Gastrocnemius medialis (tissue), 4 donors: Measurements from ENCODE around the gene MACC1.

Experiments used
- POLR2A ChIP-seq, 2 donors: fragments of 450-650 bp; IDR thresholded peaks; one replicate each; pipeline ENCODE4 v1.6.1; 2017; ENCODE audit warnings: antibody characterized with exemption in 2 of 2, mild to moderate bottlenecking in 2 of 2, moderate library complexity in 2 of 2
- TF ChIP-seq, protein P1 (sequence below), 5 experiments: fragments of 450-650 bp in 3 of 5; fragments of 200-600 bp in 2 of 5; sonication (generic) in 2 of 5; IDR thresholded peaks in 4 of 5; conservative IDR thresholded peaks in 1 of 5; 1 replicate in 4 of 5; 2 replicates in 1 of 5; pipeline ENCODE4 v1.5.1; 2016 to 2019; ENCODE audit warnings: antibody characterized with exemption in 5 of 5, mild to moderate bottlenecking in 3 of 5, moderate library complexity in 3 of 5

DNA sequence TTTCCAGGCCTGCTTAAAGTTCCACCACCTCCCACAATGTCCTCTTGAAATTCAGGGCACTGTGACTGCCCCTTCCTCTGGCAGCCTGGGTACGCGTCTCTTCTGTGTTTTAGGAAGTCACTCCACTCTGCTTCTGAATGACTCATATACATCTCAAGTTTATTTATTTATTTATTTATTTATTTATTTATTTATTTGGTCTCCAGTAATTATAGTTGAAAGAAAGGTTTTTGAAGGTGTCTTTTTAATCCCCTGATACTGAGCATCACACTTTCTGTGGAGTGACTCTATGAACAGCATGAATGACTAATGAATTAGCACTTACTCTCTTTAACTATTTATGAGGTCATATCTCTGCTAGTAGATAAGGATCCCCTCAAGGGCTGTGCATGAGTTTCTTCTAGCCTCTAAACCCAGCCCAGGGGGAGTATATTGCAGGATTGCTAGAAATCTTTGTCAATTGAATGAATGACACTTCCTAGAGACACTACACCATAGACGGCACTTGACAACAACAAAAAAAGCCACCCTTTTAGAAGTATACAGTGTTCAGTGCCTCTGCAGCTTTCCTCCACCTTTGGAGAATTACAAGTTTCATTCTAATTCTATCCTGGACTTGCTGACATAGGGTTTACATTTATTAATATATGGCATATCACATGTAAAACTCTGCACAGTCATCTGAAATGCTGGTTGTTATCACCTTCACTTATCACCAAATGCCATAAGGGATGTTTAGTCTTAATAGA is 2.1 kb downstream of the MACC1 start:
- TF ChIP-seq, protein P1, sequence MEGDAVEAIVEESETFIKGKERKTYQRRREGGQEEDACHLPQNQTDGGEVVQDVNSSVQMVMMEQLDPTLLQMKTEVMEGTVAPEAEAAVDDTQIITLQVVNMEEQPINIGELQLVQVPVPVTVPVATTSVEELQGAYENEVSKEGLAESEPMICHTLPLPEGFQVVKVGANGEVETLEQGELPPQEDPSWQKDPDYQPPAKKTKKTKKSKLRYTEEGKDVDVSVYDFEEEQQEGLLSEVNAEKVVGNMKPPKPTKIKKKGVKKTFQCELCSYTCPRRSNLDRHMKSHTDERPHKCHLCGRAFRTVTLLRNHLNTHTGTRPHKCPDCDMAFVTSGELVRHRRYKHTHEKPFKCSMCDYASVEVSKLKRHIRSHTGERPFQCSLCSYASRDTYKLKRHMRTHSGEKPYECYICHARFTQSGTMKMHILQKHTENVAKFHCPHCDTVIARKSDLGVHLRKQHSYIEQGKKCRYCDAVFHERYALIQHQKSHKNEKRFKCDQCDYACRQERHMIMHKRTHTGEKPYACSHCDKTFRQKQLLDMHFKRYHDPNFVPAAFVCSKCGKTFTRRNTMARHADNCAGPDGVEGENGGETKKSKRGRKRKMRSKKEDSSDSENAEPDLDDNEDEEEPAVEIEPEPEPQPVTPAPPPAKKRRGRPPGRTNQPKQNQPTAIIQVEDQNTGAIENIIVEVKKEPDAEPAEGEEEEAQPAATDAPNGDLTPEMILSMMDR (IDR thresholded peaks at IDR 0.05 in 4 of 5, conservative IDR thresholded peaks at IDR 0.05 in 1 of 5) = no peak
- no peak for TF ChIP-seq POLR2A (IDR thresholded peaks at IDR 0.05)
